HG02840 (cell line): ENCODE data around the gene PFKFB3.
"Not testable (repeated sequence)": the region's sequence is repeated elsewhere in the genome, so short reads cannot be mapped to it uniquely, and the experiment has no call there.

Experiments used
- ATAC-seq: cut with Tn5 transposase; IDR thresholded peaks from one replicate; pipeline ENCODE4 v1.9.1; 2021; ENCODE audit warnings: mild to moderate bottlenecking, moderate library complexity, moderate number of reproducible peaks; ENCODE audit not compliant: unreplicated experiment, low FRiP score

Gene PFKFB3

DNA sequence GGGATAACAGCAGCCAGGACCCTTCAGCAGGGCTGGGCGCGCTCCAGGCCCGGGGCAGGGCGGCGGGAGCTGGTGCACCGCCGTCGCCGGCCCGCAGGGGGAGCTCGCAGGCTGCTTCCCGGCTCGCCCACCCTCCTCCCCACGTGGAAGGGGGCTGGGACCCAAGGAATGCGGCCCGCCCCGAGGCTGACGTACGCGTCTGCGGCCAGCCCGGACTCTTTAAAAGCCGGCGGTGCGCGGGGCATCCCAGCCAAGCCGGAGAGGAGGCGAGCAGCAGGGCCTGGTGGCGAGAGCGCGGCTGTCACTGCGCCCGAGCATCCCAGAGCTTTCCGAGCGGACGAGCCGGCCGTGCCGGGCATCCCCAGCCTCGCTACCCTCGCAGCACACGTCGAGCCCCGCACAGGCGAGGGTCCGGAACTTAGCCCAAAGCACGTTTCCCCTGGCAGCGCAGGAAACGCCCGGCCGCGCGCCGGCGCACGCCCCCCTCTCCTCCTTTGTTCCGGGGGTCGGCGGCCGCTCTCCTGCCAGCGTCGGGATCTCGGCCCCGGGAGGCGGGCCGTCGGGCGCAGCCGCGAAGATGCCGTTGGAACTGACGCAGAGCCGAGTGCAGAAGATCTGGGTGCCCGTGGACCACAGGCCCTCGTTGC lies at the start of gene PFKFB3:
Gene PFKFB3 (plus strand): TSS at position 249 of the 647 bp plus-strand sequence. CDS start 329 bp downstream, at position 578.
- ATAC-seq: peak; percentile 62

GRCh38 chr10:6153845-6154244 lies 48.9 kb upstream of the PFKFB3 start:
- ATAC-seq: no peak

DNA sequence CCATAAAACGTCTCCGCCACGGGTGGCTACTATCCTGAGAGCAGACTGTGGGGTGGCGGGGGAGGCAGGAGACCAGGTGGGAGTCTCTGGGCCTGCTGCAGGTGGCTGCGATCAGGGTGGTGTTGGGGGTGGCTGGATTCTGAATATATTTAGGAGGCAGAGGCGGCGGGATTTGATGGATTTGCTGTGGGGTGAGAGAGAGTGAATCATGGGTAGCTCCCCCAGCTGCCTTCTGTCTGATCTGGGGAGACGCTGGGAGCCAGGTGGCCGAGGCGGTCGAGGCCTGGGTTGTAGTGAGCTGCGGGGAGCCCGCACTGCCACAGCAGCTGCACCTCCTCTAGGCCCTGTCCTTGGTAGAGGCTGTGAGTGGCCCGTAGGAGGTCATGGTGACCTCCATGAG lies 48.2 kb upstream of the PFKFB3 start:
- no peak for ATAC-seq

DNA sequence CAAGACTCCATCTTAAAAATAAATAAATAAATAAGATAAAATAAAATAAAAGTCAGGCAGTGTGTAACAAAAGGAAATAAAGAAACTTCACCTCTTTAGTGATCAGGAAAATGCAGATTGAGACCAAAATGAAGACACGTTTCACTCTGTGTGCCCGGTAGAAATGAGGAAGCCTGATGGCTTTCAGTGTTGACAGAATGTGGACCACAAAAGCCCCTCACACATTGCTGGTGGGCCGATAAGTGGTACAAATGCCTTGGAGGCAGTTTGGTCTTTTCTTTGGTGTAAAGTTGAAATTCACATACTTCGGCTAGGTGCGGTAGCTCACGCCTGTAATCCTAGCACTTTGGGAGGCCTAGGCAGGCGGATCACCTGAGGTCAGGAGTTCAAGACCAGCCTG lies 44.5 kb upstream of the PFKFB3 start:
- no peak for ATAC-seq

DNA sequence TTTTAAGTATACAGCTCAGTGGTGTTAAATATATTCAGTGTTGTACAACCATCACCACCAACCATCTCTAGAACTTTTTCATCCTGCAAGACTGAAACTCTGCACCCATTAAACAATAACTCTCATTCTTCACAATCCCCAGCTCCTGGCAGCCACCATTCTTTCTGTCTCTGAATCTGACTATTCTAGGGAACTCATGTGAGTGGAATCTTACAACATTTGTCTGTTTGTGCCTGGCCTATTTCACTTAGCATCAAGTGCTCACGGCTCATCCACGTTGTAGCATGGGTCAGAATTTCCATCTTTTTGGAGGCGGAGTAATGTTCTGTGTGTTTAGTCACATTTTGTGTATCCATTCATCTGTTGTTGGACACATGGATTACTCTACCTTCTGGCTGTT lies 40.8 kb upstream of the PFKFB3 start:
- no peak for ATAC-seq

DNA sequence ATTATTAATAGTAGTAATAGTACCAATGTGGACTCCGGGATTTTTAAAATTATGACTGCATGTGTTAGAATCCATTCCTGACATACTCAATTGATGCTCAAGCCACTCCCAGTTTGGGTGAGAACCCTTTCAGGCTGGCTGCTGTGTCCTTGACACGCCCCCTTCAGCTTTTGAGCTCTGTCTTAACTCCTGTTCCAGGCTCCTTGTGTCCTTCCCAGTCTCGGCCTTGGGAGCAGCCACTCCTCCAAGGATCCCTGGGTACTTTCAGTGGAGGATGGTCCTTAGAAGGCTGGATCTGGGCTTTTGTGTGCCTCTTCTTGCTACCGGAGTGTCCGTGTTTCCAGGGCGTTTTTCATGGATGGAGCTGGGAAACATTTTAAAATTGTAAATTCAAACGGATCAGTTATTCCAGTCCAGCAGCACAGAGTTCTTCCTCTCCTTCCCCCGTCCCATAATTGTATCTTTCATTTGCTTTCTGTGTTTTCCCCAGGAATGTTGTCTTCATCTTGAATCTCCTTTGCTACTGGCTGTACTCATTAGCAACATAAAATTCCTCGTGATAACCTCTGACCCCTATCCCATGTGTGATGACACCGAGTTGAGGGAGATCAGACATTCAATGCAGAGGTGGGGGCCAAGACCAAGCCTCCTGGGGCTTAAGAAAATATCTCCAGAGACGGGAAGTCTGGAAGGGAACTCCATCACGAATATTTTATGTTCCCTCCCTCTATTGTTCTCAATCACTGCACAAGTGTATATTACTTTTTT lies 40.0 kb upstream of the PFKFB3 start:
- no peak for ATAC-seq

GRCh38 chr10:6163364-6164270 lies 39.1 kb upstream of the PFKFB3 start:
- peak; percentile 92 for ATAC-seq

- no peak for ATAC-seq
These were observed 38.2 kb upstream of the PFKFB3 start for GRCh38 chr10:6164271-6165095.

GRCh38 chr10:6165221-6165725 lies 37.5 kb upstream of the PFKFB3 start:
- no peak for ATAC-seq

DNA sequence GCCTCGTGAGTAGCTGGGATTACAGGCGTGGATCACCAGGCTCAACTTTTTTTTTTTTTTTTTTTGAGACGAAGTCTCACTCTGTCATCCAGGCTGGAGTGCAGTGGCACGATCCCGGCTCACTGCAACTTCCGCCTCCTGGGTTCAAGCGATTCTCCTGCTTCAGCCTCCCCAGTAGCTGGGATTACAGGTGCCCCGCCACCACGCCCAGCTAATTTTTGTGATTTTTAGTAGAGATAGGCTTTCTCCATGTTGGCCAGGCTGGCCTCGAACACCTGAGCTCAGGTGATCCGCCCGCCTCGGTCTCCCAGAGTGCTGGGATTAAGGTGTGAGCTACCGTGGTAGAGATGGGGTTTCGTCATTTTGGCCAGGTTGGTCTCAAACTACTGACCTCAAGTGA lies 36.8 kb upstream of the PFKFB3 start:
- ATAC-seq: not testable (repeated sequence)

DNA sequence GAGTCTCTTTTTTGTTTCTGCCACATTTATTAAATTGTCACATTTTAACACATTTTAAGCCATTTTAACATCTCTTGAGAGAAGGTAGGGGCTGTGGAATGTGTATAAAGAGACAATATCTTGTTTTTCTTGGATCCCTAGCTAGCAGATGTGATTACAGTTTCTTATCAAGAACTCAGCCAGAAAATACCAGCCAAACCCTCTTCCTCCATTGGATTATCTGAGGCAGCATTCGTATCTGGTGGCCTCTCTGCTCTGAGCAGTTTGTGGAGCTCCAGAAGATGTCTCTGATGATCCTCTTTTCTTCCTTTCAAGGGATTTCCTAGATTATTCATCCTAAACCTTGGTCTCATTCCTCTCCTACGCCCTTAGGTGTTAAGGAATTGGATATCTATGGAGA lies 35.3 kb upstream of the PFKFB3 start:
- ATAC-seq: no peak

DNA sequence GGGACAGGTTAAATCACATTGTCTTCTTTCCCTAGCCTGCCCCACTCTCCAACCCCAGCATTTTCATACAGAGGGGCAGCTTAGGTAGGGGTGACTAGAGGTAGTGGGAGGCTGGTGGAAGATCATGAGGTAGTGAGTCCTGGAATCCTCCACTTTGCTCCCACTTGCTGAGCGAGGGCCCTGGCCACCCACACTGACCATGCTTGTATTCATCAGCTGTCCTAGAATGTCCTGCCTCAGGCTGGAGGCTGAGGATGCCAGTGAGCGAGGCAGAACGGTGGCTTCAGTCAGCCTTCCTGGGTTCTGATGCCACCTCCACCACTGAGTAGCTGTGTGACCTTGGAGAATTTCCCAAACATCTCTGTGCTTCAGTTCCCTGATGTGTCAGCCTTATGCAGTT lies 34.6 kb upstream of the PFKFB3 start:
- ATAC-seq: no peak

DNA sequence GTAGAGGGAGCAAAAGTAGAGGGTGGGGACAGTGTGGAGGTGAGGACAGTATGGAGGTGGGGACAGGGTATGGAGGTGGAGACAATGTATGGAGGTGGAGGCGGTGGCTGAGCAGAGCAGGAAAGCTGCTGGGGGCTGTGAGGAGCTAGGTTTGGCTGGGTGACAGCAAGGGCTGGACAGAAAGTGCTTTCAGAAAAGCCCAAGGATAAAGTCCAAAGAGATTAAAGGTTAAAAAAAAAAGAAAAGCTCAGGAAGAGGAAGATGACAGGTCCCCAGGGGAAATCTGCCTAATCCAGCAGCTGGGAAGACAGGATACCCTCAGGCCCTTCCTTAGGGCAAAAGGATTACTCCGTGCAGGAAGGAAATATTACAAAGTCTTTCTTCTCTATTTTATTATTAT lies 32.1 kb upstream of the PFKFB3 start:
- ATAC-seq: no peak

DNA sequence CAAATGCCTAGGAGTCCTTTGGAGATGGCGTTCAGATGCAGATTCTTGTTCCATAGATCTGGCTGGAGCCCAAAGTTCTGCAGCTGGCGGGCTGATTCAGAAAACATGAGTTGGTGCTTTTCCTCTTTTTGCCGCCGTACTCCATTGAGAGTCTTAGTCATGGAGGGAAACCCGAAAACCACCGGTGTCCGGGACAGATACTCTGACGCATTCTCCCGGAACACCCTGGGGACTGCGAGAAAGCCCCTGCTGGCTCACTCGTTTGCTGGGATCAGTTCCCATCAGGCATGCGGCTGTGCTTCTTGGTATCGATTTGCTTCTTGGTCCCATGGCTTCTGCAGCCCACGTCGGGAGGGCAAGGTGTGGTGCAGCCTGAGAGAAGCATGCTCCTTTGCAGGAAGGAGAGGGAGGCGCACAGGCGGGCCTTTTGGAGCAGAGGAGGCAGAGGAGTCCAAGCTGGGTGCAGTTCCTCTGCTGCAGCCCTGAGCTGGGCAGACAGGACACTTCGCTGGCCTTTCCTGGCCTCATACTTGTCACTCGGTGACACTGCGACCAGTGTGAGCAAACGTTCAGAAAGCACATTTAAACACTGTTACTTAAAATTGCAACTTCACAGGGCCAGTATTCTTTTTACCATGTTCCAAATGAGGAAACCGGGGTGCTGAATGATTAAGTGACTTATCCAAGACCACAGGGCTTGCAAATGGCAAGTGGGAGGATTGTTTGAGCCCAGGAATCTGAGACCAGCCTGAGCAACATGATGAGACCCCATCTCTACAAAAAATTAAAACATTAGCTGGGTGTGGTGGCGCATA lies 30.6 kb upstream of the PFKFB3 start:
- ATAC-seq: no peak

GRCh38 chr10:6173203-6173602 lies 29.5 kb upstream of the PFKFB3 start:
- no peak for ATAC-seq

DNA sequence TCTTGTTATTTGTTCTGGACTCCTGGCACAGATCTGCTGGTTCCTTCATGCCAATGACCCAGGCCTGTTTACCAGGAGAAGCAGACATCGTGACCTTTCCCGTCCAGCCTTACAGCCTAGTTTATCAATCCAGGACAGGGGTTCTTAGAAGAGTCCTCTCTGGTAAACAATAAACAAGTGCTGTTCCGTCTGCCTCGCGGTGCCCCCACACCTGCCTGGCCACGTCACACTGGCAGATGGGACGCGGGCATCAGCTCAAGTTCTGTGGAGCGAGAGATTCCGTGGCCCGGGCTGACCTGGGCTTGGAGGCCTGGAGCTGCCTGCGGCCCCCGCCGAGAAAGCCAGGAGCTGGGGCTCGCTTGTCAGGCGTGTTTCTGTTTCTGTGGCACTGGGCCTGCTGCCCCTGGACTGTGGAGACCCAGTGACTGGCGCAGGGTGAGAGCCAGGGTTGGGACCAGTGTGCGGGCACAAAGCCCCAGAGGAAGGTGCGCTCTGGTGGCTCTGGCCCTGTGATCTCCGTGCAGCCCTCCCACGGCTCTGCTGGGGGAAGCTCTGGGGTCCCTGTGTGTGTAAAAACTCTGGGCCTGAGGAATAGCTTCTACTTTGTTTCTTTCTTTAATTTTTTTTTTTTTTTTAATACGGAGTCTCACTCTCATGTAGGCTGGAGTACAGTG lies 28.4 kb upstream of the PFKFB3 start:
- no peak for ATAC-seq

DNA sequence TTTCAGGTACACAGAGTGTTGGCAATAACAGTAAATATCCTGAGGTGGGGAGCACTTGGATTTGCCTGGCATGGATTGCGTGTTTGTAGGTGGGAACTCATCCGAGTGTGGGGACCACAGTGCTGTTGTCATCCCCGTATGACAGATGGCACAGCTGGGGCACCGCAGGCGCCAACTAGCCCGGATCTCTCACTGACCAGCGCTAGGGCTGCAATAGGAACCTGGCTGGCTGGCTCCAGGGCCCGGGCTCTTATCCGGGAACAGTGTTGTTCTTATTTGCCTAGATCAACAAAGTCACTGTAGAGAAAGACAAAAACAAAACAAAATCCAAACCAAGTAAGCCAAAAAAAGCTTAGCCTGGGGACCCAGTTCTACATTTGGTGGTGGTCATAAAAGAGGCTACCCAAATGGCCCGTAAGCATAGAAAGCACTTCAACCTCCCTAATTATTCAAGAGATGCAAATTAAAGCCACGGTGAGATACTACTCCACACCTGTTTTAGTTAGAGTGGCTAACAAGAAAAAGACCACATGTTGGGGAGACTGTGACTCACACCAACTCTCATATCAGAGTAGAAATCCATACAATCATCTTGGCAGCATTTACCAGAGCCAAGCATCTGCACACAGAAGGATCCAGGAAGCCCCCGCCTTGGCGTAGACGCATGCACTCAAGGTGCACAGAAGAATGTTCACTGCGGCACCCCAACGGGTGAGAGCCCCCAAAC lies 27.2 kb upstream of the PFKFB3 start:
- no peak for ATAC-seq

DNA sequence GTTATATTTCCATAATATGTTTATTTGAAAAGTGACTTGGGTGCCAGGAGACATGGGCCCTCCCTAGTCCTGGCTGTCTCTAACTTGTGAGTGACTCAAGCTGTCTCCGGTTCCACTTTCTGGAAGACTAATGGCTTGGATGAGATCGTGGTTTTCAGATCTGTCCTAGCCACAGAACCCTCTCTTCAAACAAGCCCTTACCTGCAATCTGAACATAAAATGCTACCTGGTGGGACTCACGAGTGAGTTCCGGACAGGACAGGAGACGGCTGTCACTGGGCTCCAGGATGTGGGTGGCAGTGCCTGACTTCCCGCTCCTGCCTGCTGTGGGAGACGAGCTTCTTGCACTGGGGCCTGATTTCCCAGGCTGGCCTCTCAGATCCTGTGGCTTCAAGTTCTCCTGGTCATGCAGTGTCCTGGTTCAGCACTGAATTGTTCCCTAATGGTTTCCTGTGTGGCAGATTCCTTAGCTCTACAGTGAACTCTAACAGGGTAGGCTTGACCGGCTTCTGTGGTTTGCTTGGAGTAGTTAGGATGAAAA lies 26.0 kb upstream of the PFKFB3 start:
- ATAC-seq: no peak
